DOHH2 (cell line): ENCODE data around the gene GPR15LG.
"Not testable (repeated sequence)": the region's sequence is repeated elsewhere in the genome, so short reads cannot be mapped to it uniquely, and the experiment has no call there.

ENCODE experiments used
- EZH2phosphoT487 ChIP-seq: fragments of 200-600 bp; sonication (generic); IDR thresholded peaks from 2 replicates; pipeline ENCODE4 v1.6.1; 2017; ENCODE audit warnings: borderline replicate concordance, mild to moderate bottlenecking, antibody characterized with exemption, low read length, moderate library complexity, mixed read lengths
- TF ChIP-seq, protein P1 (sequence below): fragments of 200-600 bp; sonication (generic); IDR thresholded peaks from one replicate; pipeline ENCODE4 v1.5.1; 2014; ENCODE audit warnings: antibody characterized with exemption, mild to moderate bottlenecking, low read depth, low read length; ENCODE audit not compliant: poor library complexity, severe bottlenecking

DNA sequence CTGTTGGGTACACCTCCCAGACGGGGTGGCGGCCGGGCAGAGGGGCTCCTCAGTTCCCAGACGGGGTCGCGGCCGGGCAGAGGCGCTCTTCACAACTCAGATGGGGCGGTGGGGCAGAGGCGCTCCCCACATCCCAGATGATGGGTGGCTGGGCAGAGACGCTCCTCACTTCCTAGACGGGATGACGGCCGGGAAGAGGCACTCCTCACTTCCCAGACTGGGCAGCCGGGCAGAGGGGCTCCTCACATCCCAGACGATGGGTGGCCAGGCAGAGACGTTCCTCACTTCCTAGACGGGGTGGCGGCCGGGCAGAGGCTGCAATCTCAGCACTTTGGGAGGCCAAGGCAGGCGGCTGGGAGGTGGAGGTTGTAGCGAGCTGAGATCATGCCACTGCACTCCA lies 6.8 kb downstream of the GPR15LG start:
- TF ChIP-seq, protein P1, sequence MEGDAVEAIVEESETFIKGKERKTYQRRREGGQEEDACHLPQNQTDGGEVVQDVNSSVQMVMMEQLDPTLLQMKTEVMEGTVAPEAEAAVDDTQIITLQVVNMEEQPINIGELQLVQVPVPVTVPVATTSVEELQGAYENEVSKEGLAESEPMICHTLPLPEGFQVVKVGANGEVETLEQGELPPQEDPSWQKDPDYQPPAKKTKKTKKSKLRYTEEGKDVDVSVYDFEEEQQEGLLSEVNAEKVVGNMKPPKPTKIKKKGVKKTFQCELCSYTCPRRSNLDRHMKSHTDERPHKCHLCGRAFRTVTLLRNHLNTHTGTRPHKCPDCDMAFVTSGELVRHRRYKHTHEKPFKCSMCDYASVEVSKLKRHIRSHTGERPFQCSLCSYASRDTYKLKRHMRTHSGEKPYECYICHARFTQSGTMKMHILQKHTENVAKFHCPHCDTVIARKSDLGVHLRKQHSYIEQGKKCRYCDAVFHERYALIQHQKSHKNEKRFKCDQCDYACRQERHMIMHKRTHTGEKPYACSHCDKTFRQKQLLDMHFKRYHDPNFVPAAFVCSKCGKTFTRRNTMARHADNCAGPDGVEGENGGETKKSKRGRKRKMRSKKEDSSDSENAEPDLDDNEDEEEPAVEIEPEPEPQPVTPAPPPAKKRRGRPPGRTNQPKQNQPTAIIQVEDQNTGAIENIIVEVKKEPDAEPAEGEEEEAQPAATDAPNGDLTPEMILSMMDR: not testable (repeated sequence)
- TF ChIP-seq EZH2phosphoT487: not testable (repeated sequence)
